ENCODE measurements around the gene RAB1A. TPM values are rescaled to one million over a fixed set of nuclear protein-coding genes. Genes with fewer than 3 reads are reported as not detected.

Gene RAB1A
- total and polyA plus RNA-seq, 2 of the 13 experiments (the other 11 are each of a cell fraction or from before 2014, with no cell fraction given), result 206 to 226 TPM

- TF ChIP-seq ZBTB40 (IDR thresholded peaks at IDR 0.05) (no peak), ZBTB40 (CRISPR knock-in tag; IDR thresholded peaks at IDR 0.05) (0 out of 2 replicates have a peak, but pooled peaks have one; percentile 48), BORCS8-MEF2B (CRISPR knock-in tag; IDR thresholded peaks at IDR 0.05) (no peak; the same call in 1 of the 2 replicates), ZNF772 (CRISPR knock-in tag; IDR thresholded peaks at IDR 0.05) (peak; percentile 10; the same call in 1 of the 2 replicates), PAXIP1 (CRISPR knock-in tag; conservative IDR thresholded peaks at IDR 0.05) (no peak; the same call in none of the 2 replicates), GPBP1L1 (CRISPR knock-in tag; IDR thresholded peaks at IDR 0.05) (no peak), ZNF260 (CRISPR knock-in tag; IDR thresholded peaks at IDR 0.05; ENCODE audit: borderline replicate concordance, low read depth) (no peak), ZNF775 (CRISPR knock-in tag; IDR thresholded peaks at IDR 0.05; ENCODE audit: borderline replicate concordance) (no peak), CHCHD3 (CRISPR knock-in tag; IDR thresholded peaks at IDR 0.05) (peak; percentile 86; the same call in 1 of the 2 replicates), KDM1A (CRISPR knock-in tag; IDR thresholded peaks at IDR 0.05) (peak; percentile 33; the same call in 1 of the 2 replicates), ZMYM2 (CRISPR knock-in tag; IDR thresholded peaks at IDR 0.05) (no peak), CENPBD1 (CRISPR knock-in tag; IDR thresholded peaks at IDR 0.05; ENCODE audit: borderline replicate concordance, low read depth) (no peak; the same call in 1 of the 2 replicates), SSRP1 (CRISPR knock-in tag; IDR thresholded peaks at IDR 0.05) (no peak)
Measured at GRCh38 chr2:65056215-65057053, 73.5 kb downstream of the RAB1A start, which contains the start of gene CEP68 (continued).
